Measurements from ENCODE around the gene EYA2. TPM values are rescaled to one million over a fixed set of nuclear protein-coding genes. Genes with fewer than 3 reads are reported as not detected.

EYA2 gene
- total and polyA plus RNA-seq, 4 donors = 0.17 to 0.54 (median 0.23) TPM; not detected in 1

DNA sequence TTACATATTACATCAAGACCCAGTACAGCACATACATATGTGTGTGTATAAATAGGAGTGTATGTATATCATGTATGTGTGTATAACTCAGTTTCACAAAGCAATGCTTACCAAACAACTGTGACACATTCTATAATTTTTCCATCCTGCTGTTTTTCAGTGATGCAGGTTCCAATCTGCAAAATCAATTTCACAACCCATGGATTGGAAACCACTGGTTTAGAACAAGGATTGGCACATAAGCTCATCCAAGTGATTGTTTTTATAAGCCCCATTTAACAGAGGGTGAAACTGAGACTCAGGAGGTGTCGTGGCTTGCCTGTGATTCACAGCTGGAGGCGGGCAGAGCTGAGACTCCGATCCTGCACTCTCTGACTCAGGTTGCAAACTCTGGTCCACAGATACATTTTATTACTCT, 303.6 kb downstream of the EYA2 start:
- DNase-seq (ENCODE audit: low spot score) = no peak
- H3K9me3 ChIP-seq (ENCODE audit: control insufficient read depth in 4 of 4, low read length in 3 of 4) = no peaks in the 10 kb centered on the region
- 93% methylated on average over 3 of the region's 3 CpGs for WGBS

DNA sequence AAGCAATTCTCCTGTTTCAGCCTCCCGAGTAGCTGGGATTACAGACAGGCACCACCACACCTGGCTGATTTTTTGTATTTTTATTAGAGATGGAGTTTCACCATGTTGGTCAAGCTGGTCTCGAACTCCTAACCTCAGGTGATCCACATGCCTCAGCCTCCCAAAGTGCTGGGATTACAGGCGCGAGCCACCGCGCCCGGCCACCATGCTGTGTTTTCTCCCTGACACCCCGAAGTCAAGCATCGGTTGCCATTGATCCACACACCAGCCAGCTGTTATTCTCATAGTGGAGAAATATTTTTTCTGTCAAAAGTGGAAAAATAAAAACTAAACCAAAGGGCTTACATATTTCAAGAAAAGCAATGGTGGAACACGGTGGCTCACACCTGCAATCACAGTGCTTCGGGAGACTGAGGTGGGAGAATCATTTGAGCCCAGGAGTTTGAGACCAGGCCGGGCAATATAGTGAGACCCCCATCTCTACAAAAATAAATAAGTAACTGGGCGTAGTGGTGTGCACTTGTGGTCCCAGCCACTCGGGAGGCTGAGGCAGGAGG, 304.4 kb downstream of the EYA2 start:
- Histone ChIP-seq H3K27me3 (ENCODE audit: control insufficient read depth in 4 of 4, insufficient read depth in 4 of 4, low read length in 3 of 4) (no peaks in the 10 kb centered on the region), H3K9ac (ENCODE audit: low read depth in 1 of 2, low read length in 2 of 2) (no peak overlapping the region), H3K9me3 (ENCODE audit: control insufficient read depth in 4 of 4, low read length in 3 of 4) (no peaks in the 10 kb centered on the region), H3K4me3 (ENCODE audit: low read depth in 1 of 3, low read length in 3 of 3) (no peak overlapping the region), H3K4me1 (ENCODE audit: control insufficient read depth in 4 of 4, insufficient read depth in 4 of 4, low read length in 3 of 4) (peaks cover 0 to 8% (median 0%) of the 10 kb centered on the region in 4 donors), H3K27ac (ENCODE audit: low read depth in 1 of 2, low read length in 2 of 2) (no peak overlapping the region), H3K36me3 (ENCODE audit: control insufficient read depth in 4 of 4, insufficient read depth in 3 of 4, low read depth in 1 of 4, low read length in 3 of 4) (no peaks in the 10 kb centered on the region)
- no peak for TF ChIP-seq JUND (IDR thresholded peaks at IDR 0.05)
- TF ChIP-seq, protein P1, sequence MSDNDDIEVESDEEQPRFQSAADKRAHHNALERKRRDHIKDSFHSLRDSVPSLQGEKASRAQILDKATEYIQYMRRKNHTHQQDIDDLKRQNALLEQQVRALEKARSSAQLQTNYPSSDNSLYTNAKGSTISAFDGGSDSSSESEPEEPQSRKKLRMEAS (IDR thresholded peaks at IDR 0.05) = no peak
- no peak for TF ChIP-seq TAF1 (conservative IDR thresholded peaks at IDR 0.05)
- TF ChIP-seq, protein P2, sequence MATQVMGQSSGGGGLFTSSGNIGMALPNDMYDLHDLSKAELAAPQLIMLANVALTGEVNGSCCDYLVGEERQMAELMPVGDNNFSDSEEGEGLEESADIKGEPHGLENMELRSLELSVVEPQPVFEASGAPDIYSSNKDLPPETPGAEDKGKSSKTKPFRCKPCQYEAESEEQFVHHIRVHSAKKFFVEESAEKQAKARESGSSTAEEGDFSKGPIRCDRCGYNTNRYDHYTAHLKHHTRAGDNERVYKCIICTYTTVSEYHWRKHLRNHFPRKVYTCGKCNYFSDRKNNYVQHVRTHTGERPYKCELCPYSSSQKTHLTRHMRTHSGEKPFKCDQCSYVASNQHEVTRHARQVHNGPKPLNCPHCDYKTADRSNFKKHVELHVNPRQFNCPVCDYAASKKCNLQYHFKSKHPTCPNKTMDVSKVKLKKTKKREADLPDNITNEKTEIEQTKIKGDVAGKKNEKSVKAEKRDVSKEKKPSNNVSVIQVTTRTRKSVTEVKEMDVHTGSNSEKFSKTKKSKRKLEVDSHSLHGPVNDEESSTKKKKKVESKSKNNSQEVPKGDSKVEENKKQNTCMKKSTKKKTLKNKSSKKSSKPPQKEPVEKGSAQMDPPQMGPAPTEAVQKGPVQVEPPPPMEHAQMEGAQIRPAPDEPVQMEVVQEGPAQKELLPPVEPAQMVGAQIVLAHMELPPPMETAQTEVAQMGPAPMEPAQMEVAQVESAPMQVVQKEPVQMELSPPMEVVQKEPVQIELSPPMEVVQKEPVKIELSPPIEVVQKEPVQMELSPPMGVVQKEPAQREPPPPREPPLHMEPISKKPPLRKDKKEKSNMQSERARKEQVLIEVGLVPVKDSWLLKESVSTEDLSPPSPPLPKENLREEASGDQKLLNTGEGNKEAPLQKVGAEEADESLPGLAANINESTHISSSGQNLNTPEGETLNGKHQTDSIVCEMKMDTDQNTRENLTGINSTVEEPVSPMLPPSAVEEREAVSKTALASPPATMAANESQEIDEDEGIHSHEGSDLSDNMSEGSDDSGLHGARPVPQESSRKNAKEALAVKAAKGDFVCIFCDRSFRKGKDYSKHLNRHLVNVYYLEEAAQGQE (IDR thresholded peaks at IDR 0.05) = no peak
- TF ChIP-seq FOXA2 (IDR thresholded peaks at IDR 0.05) = no peak
- TF ChIP-seq GABPA (IDR thresholded peaks at IDR 0.05 in 1 of 2, conservative IDR thresholded peaks at IDR 0.05 in 1 of 2) = no peak
- no peak for TF ChIP-seq HNF4A (conservative IDR thresholded peaks at IDR 0.05)
- TF ChIP-seq SP1 (IDR thresholded peaks at IDR 0.05) = no peak
- no peak for TF ChIP-seq RAD21 (IDR thresholded peaks at IDR 0.05)
- TF ChIP-seq, protein P3, sequence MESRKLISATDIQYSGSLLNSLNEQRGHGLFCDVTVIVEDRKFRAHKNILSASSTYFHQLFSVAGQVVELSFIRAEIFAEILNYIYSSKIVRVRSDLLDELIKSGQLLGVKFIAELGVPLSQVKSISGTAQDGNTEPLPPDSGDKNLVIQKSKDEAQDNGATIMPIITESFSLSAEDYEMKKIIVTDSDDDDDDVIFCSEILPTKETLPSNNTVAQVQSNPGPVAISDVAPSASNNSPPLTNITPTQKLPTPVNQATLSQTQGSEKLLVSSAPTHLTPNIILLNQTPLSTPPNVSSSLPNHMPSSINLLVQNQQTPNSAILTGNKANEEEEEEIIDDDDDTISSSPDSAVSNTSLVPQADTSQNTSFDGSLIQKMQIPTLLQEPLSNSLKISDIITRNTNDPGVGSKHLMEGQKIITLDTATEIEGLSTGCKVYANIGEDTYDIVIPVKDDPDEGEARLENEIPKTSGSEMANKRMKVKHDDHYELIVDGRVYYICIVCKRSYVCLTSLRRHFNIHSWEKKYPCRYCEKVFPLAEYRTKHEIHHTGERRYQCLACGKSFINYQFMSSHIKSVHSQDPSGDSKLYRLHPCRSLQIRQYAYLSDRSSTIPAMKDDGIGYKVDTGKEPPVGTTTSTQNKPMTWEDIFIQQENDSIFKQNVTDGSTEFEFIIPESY (IDR thresholded peaks at IDR 0.05) = no peak
- no peak for TF ChIP-seq NR2F2 (IDR thresholded peaks at IDR 0.05)
- 91% methylated on average over 14 of the region's 14 CpGs for WGBS
- DNase-seq (ENCODE audit: low spot score) = no peak

More for the DNA sequence above, 303.6 kb downstream of the EYA2 start:
- Histone ChIP-seq H3K4me3 (ENCODE audit: low read depth in 1 of 3, low read length in 3 of 3) (no peak overlapping the region), H3K27me3 (ENCODE audit: control insufficient read depth in 4 of 4, insufficient read depth in 4 of 4, low read length in 3 of 4) (no peaks in the 10 kb centered on the region), H3K27ac (ENCODE audit: low read depth in 1 of 2, low read length in 2 of 2) (no peak overlapping the region), H3K4me1 (ENCODE audit: control insufficient read depth in 4 of 4, insufficient read depth in 4 of 4, low read length in 3 of 4) (peaks cover 0 to 8% (median 0%) of the 10 kb centered on the region in 4 donors), H3K9ac (ENCODE audit: low read depth in 1 of 2, low read length in 2 of 2) (no peak overlapping the region), H3K36me3 (ENCODE audit: control insufficient read depth in 4 of 4, insufficient read depth in 3 of 4, low read depth in 1 of 4, low read length in 3 of 4) (no peaks in the 10 kb centered on the region)
- TF ChIP-seq, protein P2 (IDR thresholded peaks at IDR 0.05) = no peak
- TF ChIP-seq RXRA (IDR thresholded peaks at IDR 0.05) (no peak), GABPA (IDR thresholded peaks at IDR 0.05 in 1 of 2, conservative IDR thresholded peaks at IDR 0.05 in 1 of 2) (no peak), HNF4A (conservative IDR thresholded peaks at IDR 0.05) (no peak), FOXA1 (IDR thresholded peaks at IDR 0.05) (no peak)
- TF ChIP-seq, protein P3 (IDR thresholded peaks at IDR 0.05) = no peak
